HepG2 (cell line): ENCODE results near the gene MBOAT7. TPM values are rescaled to one million over a fixed set of nuclear protein-coding genes. Genes with fewer than 3 reads are reported as not detected.

Experiments used
- CBX2 ChIP-seq, 2 experiments: fragments of 200-600 bp in 1 of 2; sonication (generic); formaldehyde crosslinking in 1 of 2; IDR thresholded peaks; 2 replicates each; pipeline versions ENCODE4 v1.7.0 to v1.8.1; 2018 to 2022; ENCODE audit warnings: low read depth in 2 of 2, low read length in 1 of 2, mild to moderate bottlenecking in 1 of 2, missing genetic modification reagents in 1 of 2
- CBX5 ChIP-seq: sonication (generic); formaldehyde crosslinking; IDR thresholded peaks from 2 replicates; pipeline ENCODE4 v1.4.0; 2020; ENCODE audit warnings: missing genetic modification reagents, borderline replicate concordance
- HNF4G ChIP-seq, 2 experiments: sonication (generic) in 1 of 2; formaldehyde crosslinking in 1 of 2; IDR thresholded peaks; 2 replicates each; pipeline versions ENCODE4 v1.4.0 to v1.6.1; 2011 to 2020; ENCODE audit warnings: borderline replicate concordance in 2 of 2, low read depth in 2 of 2, mild to moderate bottlenecking in 2 of 2, low read length in 1 of 2, missing genetic modification reagents in 1 of 2, moderate library complexity in 1 of 2
- MATR3 ChIP-seq: sonication (generic); formaldehyde crosslinking; IDR thresholded peaks from 2 replicates; pipeline ENCODE4 v1.4.0; 2020; ENCODE audit warnings: missing genetic modification reagents
- MEIS2 ChIP-seq: sonication (generic); formaldehyde crosslinking; IDR thresholded peaks from 2 replicates; pipeline ENCODE4 v1.9.0; 2021; ENCODE audit warnings: mild to moderate bottlenecking, missing genetic modification reagents
- NCOA5 ChIP-seq: sonication (generic); formaldehyde crosslinking; IDR thresholded peaks from 2 replicates; pipeline ENCODE4 v1.4.0; 2020; ENCODE audit warnings: missing genetic modification reagents
- NFRKB ChIP-seq: fragments of 450-650 bp; IDR thresholded peaks from 2 replicates; pipeline ENCODE4 v1.6.1; 2017
- RFXANK ChIP-seq: IDR thresholded peaks from 2 replicates; pipeline ENCODE4 v1.6.1; 2016
- SMC3 ChIP-seq: IDR thresholded peaks from 2 replicates; pipeline ENCODE4 v1.6.1; 2011; ENCODE audit warnings: low read length, improper control_type of control experiment
- SUZ12 ChIP-seq: fragments of 150-350 bp; IDR thresholded peaks from 2 replicates; pipeline ENCODE4 v1.6.1; 2014; ENCODE audit warnings: low read depth, low read length
- TCF12 ChIP-seq, 2 experiments: fragments of 450-650 bp in 1 of 2; sonication (generic) in 1 of 2; formaldehyde crosslinking in 1 of 2; IDR thresholded peaks; 2 replicates each; pipeline versions ENCODE4 v1.6.1 to v1.8.0; 2017 to 2022; ENCODE audit warnings: antibody characterized with exemption in 1 of 2, mild to moderate bottlenecking in 1 of 2, missing genetic modification reagents in 1 of 2, moderate library complexity in 1 of 2
- TGIF2 ChIP-seq: IDR thresholded peaks from 2 replicates; pipeline ENCODE4 v1.6.1; 2016; ENCODE audit warnings: control low read depth, missing compliant biosample characterization
- ZKSCAN1 ChIP-seq: fragments of 150-350 bp; IDR thresholded peaks from 2 replicates; pipeline ENCODE4 v1.6.1; 2014; ENCODE audit warnings: low read length
- ZNF136 ChIP-seq: sonication (generic); formaldehyde crosslinking; IDR thresholded peaks from 2 replicates; pipeline ENCODE4 v1.8.1; 2022; ENCODE audit warnings: low read depth, mild to moderate bottlenecking, moderate library complexity, missing genetic modification reagents
- polyA plus RNA-seq, 8 experiments: library from polyadenylated mRNA; depleted of rRNA in 3 of 8; stranded (reverse) in 7 of 8; unstranded in 1 of 8; fragments of >200 nt; fragmentation: Illumina TruSeq in 4 of 8; extraction: Trizol in 4 of 8; gene quantifications; 2 replicates each; pipeline versions ENCODE4 v1.2.1 to v1.2.3, GENCODE V29; 2011 to 2016; ENCODE audit warnings: low read depth in 4 of 8, missing spikeins in 1 of 8, mixed read lengths in 1 of 8; ENCODE audit not compliant: insufficient read depth in 1 of 8
- total RNA-seq, 5 experiments: library from RNA; depleted of rRNA; stranded (reverse); fragments of >200 nt; fragmentation: Illumina TruSeq; extraction: Trizol; gene quantifications; 2 replicates each; pipeline ENCODE4 v1.2.3, GENCODE V29; 2016; ENCODE audit warnings: low read depth in 1 of 5
- TF ChIP-seq, protein P1 (sequence below): sonication (generic); formaldehyde crosslinking; IDR thresholded peaks from 2 replicates; pipeline ENCODE4 v1.4.0; 2020; ENCODE audit warnings: missing genetic modification reagents, borderline replicate concordance
- TF ChIP-seq, protein P2 (sequence below): sonication (generic); formaldehyde crosslinking; IDR thresholded peaks from 2 replicates; pipeline ENCODE4 v1.8.1; 2023; ENCODE audit warnings: mild to moderate bottlenecking, missing genetic modification reagents
- TF ChIP-seq, protein P3 (sequence below): sonication (generic); formaldehyde crosslinking; IDR thresholded peaks from 2 replicates; pipeline ENCODE4 v1.5.0; 2020; ENCODE audit warnings: mild to moderate bottlenecking, low read depth, missing genetic modification reagents, borderline replicate concordance
- TF ChIP-seq, protein P4 (sequence below): conservative IDR thresholded peaks from 2 replicates; pipeline ENCODE4 v1.6.1; 2018; ENCODE audit warnings: missing genetic modification reagents
- TF ChIP-seq, protein P5 (sequence below): sonication (generic); formaldehyde crosslinking; IDR thresholded peaks from 2 replicates; pipeline ENCODE4 v1.4.0; 2020; ENCODE audit warnings: mild to moderate bottlenecking, missing genetic modification reagents

Gene MBOAT7
- total and polyA plus RNA-seq, 2 of the 13 experiments (the other 11 are each of a cell fraction or from before 2014, with no cell fraction given), result 22.2 to 25.5 TPM

DNA sequence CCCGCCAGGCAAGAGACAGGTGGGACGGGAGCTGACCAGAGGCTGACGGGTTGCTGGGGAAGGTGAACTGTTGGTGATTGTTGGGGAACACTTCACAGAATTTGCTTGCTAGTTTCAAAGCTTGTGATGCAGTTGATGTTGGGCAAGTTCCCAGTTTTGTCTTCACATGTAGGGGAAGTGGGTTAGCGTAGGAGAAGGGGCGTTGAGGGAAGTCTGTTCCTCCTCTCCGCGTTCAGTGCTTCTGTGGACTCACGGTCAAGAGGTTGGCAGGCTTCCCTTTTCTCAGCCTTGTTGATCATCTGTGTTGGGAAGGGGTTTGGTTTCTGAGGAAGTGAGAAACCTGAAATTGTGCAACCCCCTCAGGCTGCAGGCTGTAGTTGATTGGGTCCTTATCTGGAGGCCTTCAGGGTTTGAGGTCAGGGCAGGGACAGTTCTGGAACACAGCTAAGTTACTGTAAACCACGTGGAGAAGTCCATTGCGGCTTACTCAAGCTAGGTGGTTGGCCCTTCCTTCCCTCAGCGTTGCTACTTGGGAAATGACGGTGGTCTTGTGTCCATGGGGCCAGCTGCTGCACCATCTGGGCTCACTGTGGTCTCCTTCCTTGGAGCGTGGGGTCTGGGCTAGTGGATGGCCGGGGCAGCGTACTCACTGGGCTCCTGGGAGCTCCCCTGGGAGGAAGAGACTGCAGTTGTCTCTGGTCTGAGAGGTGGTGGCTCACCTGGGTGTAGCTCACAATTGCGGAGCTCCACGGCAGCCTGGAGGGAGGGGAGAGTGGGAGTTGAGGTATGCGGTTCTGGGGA, 18.8 kb upstream of the MBOAT7 start (continued):
- TF ChIP-seq, protein P1, sequence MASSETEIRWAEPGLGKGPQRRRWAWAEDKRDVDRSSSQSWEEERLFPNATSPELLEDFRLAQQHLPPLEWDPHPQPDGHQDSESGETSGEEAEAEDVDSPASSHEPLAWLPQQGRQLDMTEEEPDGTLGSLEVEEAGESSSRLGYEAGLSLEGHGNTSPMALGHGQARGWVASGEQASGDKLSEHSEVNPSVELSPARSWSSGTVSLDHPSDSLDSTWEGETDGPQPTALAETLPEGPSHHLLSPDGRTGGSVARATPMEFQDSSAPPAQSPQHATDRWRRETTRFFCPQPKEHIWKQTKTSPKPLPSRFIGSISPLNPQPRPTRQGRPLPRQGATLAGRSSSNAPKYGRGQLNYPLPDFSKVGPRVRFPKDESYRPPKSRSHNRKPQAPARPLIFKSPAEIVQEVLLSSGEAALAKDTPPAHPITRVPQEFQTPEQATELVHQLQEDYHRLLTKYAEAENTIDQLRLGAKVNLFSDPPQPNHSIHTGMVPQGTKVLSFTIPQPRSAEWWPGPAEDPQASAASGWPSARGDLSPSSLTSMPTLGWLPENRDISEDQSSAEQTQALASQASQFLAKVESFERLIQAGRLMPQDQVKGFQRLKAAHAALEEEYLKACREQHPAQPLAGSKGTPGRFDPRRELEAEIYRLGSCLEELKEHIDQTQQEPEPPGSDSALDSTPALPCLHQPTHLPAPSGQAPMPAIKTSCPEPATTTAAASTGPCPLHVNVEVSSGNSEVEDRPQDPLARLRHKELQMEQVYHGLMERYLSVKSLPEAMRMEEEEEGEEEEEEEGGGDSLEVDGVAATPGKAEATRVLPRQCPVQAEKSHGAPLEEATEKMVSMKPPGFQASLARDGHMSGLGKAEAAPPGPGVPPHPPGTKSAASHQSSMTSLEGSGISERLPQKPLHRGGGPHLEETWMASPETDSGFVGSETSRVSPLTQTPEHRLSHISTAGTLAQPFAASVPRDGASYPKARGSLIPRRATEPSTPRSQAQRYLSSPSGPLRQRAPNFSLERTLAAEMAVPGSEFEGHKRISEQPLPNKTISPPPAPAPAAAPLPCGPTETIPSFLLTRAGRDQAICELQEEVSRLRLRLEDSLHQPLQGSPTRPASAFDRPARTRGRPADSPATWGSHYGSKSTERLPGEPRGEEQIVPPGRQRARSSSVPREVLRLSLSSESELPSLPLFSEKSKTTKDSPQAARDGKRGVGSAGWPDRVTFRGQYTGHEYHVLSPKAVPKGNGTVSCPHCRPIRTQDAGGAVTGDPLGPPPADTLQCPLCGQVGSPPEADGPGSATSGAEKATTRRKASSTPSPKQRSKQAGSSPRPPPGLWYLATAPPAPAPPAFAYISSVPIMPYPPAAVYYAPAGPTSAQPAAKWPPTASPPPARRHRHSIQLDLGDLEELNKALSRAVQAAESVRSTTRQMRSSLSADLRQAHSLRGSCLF, result no peak
- TF ChIP-seq NFRKB (no peak), RFXANK (CRISPR knock-in tag) (no peak), NCOA5 (CRISPR knock-in tag) (no peak), CBX2 (IDR thresholded peaks at IDR 0.05; ENCODE audit: low read depth, low read length) (no peak), CBX2 (CRISPR knock-in tag; IDR thresholded peaks at IDR 0.05; ENCODE audit: low read depth) (no peak), TCF12 (IDR thresholded peaks at IDR 0.05) (no peak), TCF12 (CRISPR knock-in tag; IDR thresholded peaks at IDR 0.05) (no peak), SMC3 (no peak), MATR3 (CRISPR knock-in tag) (no peak), ZNF136 (CRISPR knock-in tag) (no peak), CBX5 (CRISPR knock-in tag) (peak; percentile 50; the same call in 1 of the 2 replicates), TGIF2 (CRISPR knock-in tag) (no peak), ZKSCAN1 (no peak), HNF4G (IDR thresholded peaks at IDR 0.05; ENCODE audit: borderline replicate concordance, low read depth, low read length) (no peak), HNF4G (CRISPR knock-in tag; IDR thresholded peaks at IDR 0.05; ENCODE audit: borderline replicate concordance, low read depth) (no peak), SUZ12 (no peak), MEIS2 (no peak)
- TF ChIP-seq, protein P2, sequence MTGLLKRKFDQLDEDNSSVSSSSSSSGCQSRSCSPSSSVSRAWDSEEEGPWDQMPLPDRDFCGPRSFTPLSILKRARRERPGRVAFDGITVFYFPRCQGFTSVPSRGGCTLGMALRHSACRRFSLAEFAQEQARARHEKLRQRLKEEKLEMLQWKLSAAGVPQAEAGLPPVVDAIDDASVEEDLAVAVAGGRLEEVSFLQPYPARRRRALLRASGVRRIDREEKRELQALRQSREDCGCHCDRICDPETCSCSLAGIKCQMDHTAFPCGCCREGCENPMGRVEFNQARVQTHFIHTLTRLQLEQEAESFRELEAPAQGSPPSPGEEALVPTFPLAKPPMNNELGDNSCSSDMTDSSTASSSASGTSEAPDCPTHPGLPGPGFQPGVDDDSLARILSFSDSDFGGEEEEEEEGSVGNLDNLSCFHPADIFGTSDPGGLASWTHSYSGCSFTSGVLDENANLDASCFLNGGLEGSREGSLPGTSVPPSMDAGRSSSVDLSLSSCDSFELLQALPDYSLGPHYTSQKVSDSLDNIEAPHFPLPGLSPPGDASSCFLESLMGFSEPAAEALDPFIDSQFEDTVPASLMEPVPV, result no peak
- TF ChIP-seq, protein P3, sequence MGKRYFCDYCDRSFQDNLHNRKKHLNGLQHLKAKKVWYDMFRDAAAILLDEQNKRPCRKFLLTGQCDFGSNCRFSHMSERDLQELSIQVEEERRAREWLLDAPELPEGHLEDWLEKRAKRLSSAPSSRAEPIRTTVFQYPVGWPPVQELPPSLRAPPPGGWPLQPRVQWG, result no peak
- TF ChIP-seq, protein P4, sequence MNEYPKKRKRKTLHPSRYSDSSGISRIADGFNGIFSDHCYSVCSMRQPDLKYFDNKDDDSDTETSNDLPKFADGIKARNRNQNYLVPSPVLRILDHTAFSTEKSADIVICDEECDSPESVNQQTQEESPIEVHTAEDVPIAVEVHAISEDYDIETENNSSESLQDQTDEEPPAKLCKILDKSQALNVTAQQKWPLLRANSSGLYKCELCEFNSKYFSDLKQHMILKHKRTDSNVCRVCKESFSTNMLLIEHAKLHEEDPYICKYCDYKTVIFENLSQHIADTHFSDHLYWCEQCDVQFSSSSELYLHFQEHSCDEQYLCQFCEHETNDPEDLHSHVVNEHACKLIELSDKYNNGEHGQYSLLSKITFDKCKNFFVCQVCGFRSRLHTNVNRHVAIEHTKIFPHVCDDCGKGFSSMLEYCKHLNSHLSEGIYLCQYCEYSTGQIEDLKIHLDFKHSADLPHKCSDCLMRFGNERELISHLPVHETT (CRISPR knock-in tag), result peak; percentile 54; the same call in 1 of the 2 replicates
- TF ChIP-seq, protein P5, sequence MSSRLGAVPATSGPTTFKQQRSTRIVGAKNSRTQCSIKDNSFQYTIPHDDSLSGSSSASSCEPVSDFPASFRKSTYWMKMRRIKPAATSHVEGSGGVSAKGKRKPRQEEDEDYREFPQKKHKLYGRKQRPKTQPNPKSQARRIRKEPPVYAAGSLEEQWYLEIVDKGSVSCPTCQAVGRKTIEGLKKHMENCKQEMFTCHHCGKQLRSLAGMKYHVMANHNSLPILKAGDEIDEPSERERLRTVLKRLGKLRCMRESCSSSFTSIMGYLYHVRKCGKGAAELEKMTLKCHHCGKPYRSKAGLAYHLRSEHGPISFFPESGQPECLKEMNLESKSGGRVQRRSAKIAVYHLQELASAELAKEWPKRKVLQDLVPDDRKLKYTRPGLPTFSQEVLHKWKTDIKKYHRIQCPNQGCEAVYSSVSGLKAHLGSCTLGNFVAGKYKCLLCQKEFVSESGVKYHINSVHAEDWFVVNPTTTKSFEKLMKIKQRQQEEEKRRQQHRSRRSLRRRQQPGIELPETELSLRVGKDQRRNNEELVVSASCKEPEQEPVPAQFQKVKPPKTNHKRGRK (CRISPR knock-in tag), result no peak
